Naive thymus-derived CD4-positive, alpha-beta T cell (primary cell): ENCODE results near the gene NCLN. TPM values are rescaled to one million over a fixed set of nuclear protein-coding genes. Genes with fewer than 3 reads are reported as not detected.

Source experiments
- ATAC-seq: fragments of 150-1000 bp; cut with Tn5 transposase; 2 replicates; pipeline ENCODE4 v1.10.0; 2021; ENCODE audit warnings: mild to moderate bottlenecking, moderate library complexity
- CTCF ChIA-PET: fragments of 350-600 bp; sonication (Branson Sonifier 250); formaldehyde crosslinking; loops from one replicate; lab custom pipeline; 2021; ENCODE audit warnings: antibody characterized with exemption; lab: Charles Lee
- POLR2A ChIA-PET: fragments of 350-600 bp; sonication (Branson Sonifier 250); formaldehyde crosslinking; loops from one replicate; lab custom pipeline; 2021; ENCODE audit warnings: antibody characterized with exemption, inconsistent platforms; lab: Charles Lee
- DNase-seq, 9 donors: peaks; one replicate each; pipeline versions ENCODE4 v3.0.0 to v3.0.0-alpha.2; 2020 to 2022; ENCODE audit warnings: mixed read lengths in 1 of 9
- H3K27ac ChIP-seq: one replicate; pipeline ENCODE4 v1.7.0; 2013; ENCODE audit warnings: mild to moderate bottlenecking, low read depth, low read length, moderate library complexity
- H3K27me3 ChIP-seq, 2 donors: one replicate each; pipeline ENCODE4 v1.7.0; 2013; ENCODE audit warnings: low read length in 2 of 2, mild to moderate bottlenecking in 2 of 2, moderate library complexity in 2 of 2; ENCODE audit not compliant: control insufficient read depth in 2 of 2, insufficient read depth in 2 of 2
- H3K36me3 ChIP-seq, 3 experiments: 1 replicate in 2 of 3; 2 replicates in 1 of 3; pipeline ENCODE4 v1.7.0; 2013; ENCODE audit warnings: low read length in 3 of 3, mild to moderate bottlenecking in 3 of 3, moderate library complexity in 1 of 3; ENCODE audit not compliant: insufficient read depth in 3 of 3, control insufficient read depth in 2 of 3
- H3K4me1 ChIP-seq, 2 donors: one replicate each; pipeline ENCODE4 v1.7.0; 2013; ENCODE audit warnings: low read length in 2 of 2, mild to moderate bottlenecking in 2 of 2, moderate library complexity in 1 of 2; ENCODE audit not compliant: control insufficient read depth in 2 of 2, insufficient read depth in 2 of 2
- H3K4me3 ChIP-seq: 2 replicates; pipeline ENCODE4 v1.7.0; 2013; ENCODE audit warnings: mild to moderate bottlenecking, low read length
- H3K9me3 ChIP-seq, 3 experiments: 1 replicate in 2 of 3; 2 replicates in 1 of 3; pipeline ENCODE4 v1.7.0; 2013; ENCODE audit warnings: low read length in 3 of 3; ENCODE audit not compliant: control insufficient read depth in 2 of 3
- H3K27ac Mint-ChIP-seq, 9 donors: one replicate each; pipeline ENCODE4 v1.8.0; 2020 to 2022; ENCODE audit warnings: mixed read lengths in 9 of 9, mild to moderate bottlenecking in 8 of 9, moderate library complexity in 5 of 9, inconsistent platforms in 2 of 9
- H3K27me3 Mint-ChIP-seq, 5 donors: one replicate each; pipeline ENCODE4 v1.8.0; 2021 to 2022; ENCODE audit warnings: mixed read lengths in 5 of 5, mild to moderate bottlenecking in 1 of 5
- H3K36me3 Mint-ChIP-seq, 5 donors: one replicate each; pipeline ENCODE4 v1.8.0; 2020 to 2022; ENCODE audit warnings: mixed read lengths in 5 of 5, mild to moderate bottlenecking in 3 of 5, inconsistent platforms in 1 of 5
- H3K4me1 Mint-ChIP-seq, 7 donors: one replicate each; pipeline ENCODE4 v1.8.0; 2020 to 2022; ENCODE audit warnings: mixed read lengths in 7 of 7, mild to moderate bottlenecking in 3 of 7, inconsistent platforms in 1 of 7
- H3K4me3 Mint-ChIP-seq, 10 donors: one replicate each; pipeline ENCODE4 v1.8.0; 2020 to 2022; ENCODE audit warnings: mild to moderate bottlenecking in 10 of 10, mixed read lengths in 10 of 10, moderate library complexity in 6 of 10, inconsistent platforms in 2 of 10
- H3K9me3 Mint-ChIP-seq, 11 donors: one replicate each; pipeline ENCODE4 v1.8.0; 2020 to 2022; ENCODE audit warnings: mixed read lengths in 11 of 11, mild to moderate bottlenecking in 4 of 11, inconsistent platforms in 1 of 11, moderate library complexity in 1 of 11
- intact Hi-C, 2 donors: fragments of 100-400 bp; cut with micrococcal nuclease; formaldehyde crosslinking; loops; one replicate each; pipeline ENCODE4 v1.15.1; 2023
- polyA plus RNA-seq, 2 donors: library from polyadenylated mRNA; unstranded; fragments of 300-500 nt; fragmentation: Illumina TruSeq; gene quantifications; one replicate each; pipeline ENCODE4 v1.2.3, GENCODE V29; 2021
- total RNA-seq, 6 experiments: library from RNA in 5 of 6; stranded (reverse) in 5 of 6; gene quantifications; 1 replicate in 5 of 6; 2 replicates in 1 of 6; pipeline ENCODE4 v1.2.3 and lab custom pipeline; 2021 to 2026

NCLN gene
- total and polyA plus RNA-seq, 7 experiments from 2014 or later = 19.9 to 64.7 (median 51.7) TPM

- no peaks in the 10 kb centered on the region for H3K27me3 ChIP-seq
- H3K4me1 Mint-ChIP-seq = peaks cover 7 to 52% (median 9%) of the 10 kb centered on the region in 7 donors
- H3K9me3 Mint-ChIP-seq = peaks cover 0 to 9% (median 0%) of the 10 kb centered on the region in 11 donors
- no peaks in the 10 kb centered on the region for H3K27me3 Mint-ChIP-seq
- peaks cover 0 to 77% (median 0%) of the 10 kb centered on the region in 5 donors for H3K36me3 Mint-ChIP-seq
- POLR2A ChIA-PET = no interaction called here
- ATAC-seq (no peak), DNase-seq (no peak)
- intact Hi-C loops = loop anchor here (5.0 to 10.0 kb wide), 2 partner anchors 85 to 273 kb away; no protein-coding TSS in a partner anchor
- H3K4me3 Mint-ChIP-seq = no peak overlapping the region
- H3K27ac Mint-ChIP-seq = peak overlapping the region in 3 of 9 donors; percentile 1 to 47 (median 23)
- H3K4me3 ChIP-seq = no peak overlapping the region
- no peaks in the 10 kb centered on the region for H3K9me3 ChIP-seq
- CTCF ChIA-PET = interaction anchor here (0.6 to 1.7 kb wide), 4 partner anchors 32 to 199 kb away, joined by 3 to 8 read pairs (median 4); no protein-coding TSS in a partner anchor
- H3K36me3 ChIP-seq = no peaks in the 10 kb centered on the region
- H3K4me1 ChIP-seq = peaks cover 9 to 10% of the 10 kb centered on the region in 2 donors
- no peak overlapping the region for H3K27ac ChIP-seq
Observed at GRCh38 chr19:3160219-3160618, 25.5 kb upstream of the NCLN start.

- Histone ChIP-seq H3K4me1 (no peaks in the 10 kb centered on the region), H3K27ac (no peak overlapping the region), H3K36me3 (no peaks in the 10 kb centered on the region), H3K4me3 (no peak overlapping the region), H3K27me3 (no peaks in the 10 kb centered on the region), H3K9me3 (no peaks in the 10 kb centered on the region)
- CTCF ChIA-PET = interaction anchor here (0.5 to 3.5 kb wide), 11 partner anchors 10 to 200 kb away, joined by 3 to 34 read pairs (median 5); no protein-coding TSS in a partner anchor
- POLR2A ChIA-PET = interaction anchor here (1.3 to 1.5 kb wide), 2 partner anchors 10 to 23 kb away, joined by 3 to 4 read pairs; no protein-coding TSS in a partner anchor
- intact Hi-C loops = loop anchor here (5.0 to 10.0 kb wide), 2 partner anchors 87 to 274 kb away; no protein-coding TSS in a partner anchor
- H3K27me3 Mint-ChIP-seq = no peaks in the 10 kb centered on the region
- H3K9me3 Mint-ChIP-seq = peaks cover 0 to 11% (median 0%) of the 10 kb centered on the region in 11 donors
- H3K27ac Mint-ChIP-seq = peak overlapping the region in 2 of 9 donors; percentile 16 to 47
- no peak for DNase-seq
- ATAC-seq = no peak
- H3K4me3 Mint-ChIP-seq = no peak overlapping the region
- peaks cover 0 to 75% (median 0%) of the 10 kb centered on the region in 5 donors for H3K36me3 Mint-ChIP-seq
- H3K4me1 Mint-ChIP-seq = peaks cover 12 to 58% (median 15%) of the 10 kb centered on the region in 7 donors
Observed at GRCh38 chr19:3161453-3161852, 24.3 kb upstream of the NCLN start.

DNA sequence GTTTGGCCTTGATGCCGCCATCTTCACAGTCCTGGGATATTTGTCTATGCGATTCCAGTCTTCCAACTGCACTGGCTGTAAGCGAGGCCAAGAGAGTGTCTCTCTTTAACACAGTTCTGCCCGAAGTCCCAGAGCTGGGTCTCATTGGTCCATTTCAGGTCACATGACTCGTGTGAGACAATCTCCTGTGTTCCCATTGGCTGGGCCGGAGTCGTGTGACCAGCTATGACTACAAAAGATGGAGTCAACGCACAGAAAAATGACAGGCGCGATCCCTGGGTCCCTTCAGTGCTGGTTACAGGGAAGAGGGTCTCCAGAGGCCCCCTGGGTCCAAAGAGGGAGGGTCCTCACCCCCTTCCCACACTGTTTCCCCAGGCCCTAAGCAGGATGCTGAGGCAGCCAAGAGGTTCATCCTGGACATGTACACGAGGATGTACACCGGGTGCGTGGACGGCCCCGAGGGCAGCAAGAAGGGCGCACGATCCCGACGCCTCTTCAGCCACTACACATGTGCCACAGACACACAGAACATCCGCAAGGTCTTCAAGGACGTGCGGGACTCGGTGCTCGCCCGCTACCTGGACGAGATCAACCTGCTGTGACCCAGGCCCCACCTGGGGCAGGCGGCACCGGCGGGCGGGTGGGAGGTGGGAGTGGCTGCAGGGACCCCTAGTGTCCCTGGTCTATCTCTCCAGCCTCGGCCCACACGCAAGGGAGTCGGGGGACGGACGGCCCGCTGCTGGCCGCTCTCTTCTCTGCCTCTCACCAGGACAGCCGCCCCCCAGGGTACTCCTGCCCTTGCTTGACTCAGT is 23.1 kb upstream of the NCLN start:
- H3K4me3 ChIP-seq = no peak overlapping the region
- H3K27ac ChIP-seq = no peak overlapping the region
- no peaks in the 10 kb centered on the region for H3K36me3 ChIP-seq
- ATAC-seq (no peak), DNase-seq (no peak)
- intact Hi-C loops = loop anchor here (1.0 to 10.0 kb wide), 9 partner anchors 16 to 275 kb away; partner anchors contain the start of gene S1PR4 (in 2 of the 2)
- no peaks in the 10 kb centered on the region for H3K27me3 ChIP-seq
- ChIA-PET POLR2A (interaction anchor here (1.3 to 1.5 kb wide), 2 partner anchors 8 to 21 kb away, joined by 3 to 4 read pairs; no protein-coding TSS in a partner anchor), CTCF (interaction anchor here (0.8 to 3.5 kb wide), 10 partner anchors 11 to 57 kb away, joined by 3 to 34 read pairs (median 4); no protein-coding TSS in a partner anchor)
- H3K4me1 Mint-ChIP-seq = peaks cover 12 to 53% (median 15%) of the 10 kb centered on the region in 7 donors
- H3K27ac Mint-ChIP-seq = peak overlapping the region in 2 of 9 donors; percentile 38 to 74
- no peaks in the 10 kb centered on the region for H3K4me1 ChIP-seq
- H3K4me3 Mint-ChIP-seq = no peak overlapping the region
- H3K27me3 Mint-ChIP-seq = no peaks in the 10 kb centered on the region
- H3K9me3 ChIP-seq = no peaks in the 10 kb centered on the region
- peaks cover 0 to 11% (median 0%) of the 10 kb centered on the region in 11 donors for H3K9me3 Mint-ChIP-seq
- peaks cover 0 to 71% (median 0%) of the 10 kb centered on the region in 5 donors for H3K36me3 Mint-ChIP-seq

GRCh38 chr19:3163230-3163886 is 22.4 kb upstream of the NCLN start:
- Mint-ChIP-seq H3K9me3 (peaks cover 0 to 11% (median 0%) of the 10 kb centered on the region in 11 donors), H3K4me3 (peak overlapping the region in 2 of 10 donors; percentile 35 to 38), H3K4me1 (peaks cover 12 to 48% (median 15%) of the 10 kb centered on the region in 7 donors), H3K36me3 (peaks cover 0 to 70% (median 0%) of the 10 kb centered on the region in 5 donors), H3K27me3 (no peaks in the 10 kb centered on the region), H3K27ac (peak overlapping the region in 6 of 9 donors; percentile 14 to 83 (median 56))
- intact Hi-C loops = loop anchor here (1.0 to 10.0 kb wide), 9 partner anchors 15 to 276 kb away; partner anchors contain the start of gene S1PR4 (in 2 of the 2)
- CTCF ChIA-PET = interaction anchor here (0.5 to 3.5 kb wide), 7 partner anchors 14 to 1555 kb away, joined by 3 to 34 read pairs (median 3); no protein-coding TSS in a partner anchor
- no peak overlapping the region for H3K27ac ChIP-seq
- H3K27me3 ChIP-seq = no peaks in the 10 kb centered on the region
- POLR2A ChIA-PET = interaction anchor here (0.5 to 0.6 kb wide), 2 partner anchors 8 to 217 kb away, joined by 3 read pairs; no protein-coding TSS in a partner anchor
- H3K9me3 ChIP-seq = no peaks in the 10 kb centered on the region
- no peaks in the 10 kb centered on the region for H3K36me3 ChIP-seq
- no peaks in the 10 kb centered on the region for H3K4me1 ChIP-seq
- ATAC-seq (peak; percentile 76), DNase-seq (peak in 8 of 9 donors; percentile 48 to 76 (median 62))
- H3K4me3 ChIP-seq = no peak overlapping the region

GRCh38 chr19:3163943-3164342 is 21.8 kb upstream of the NCLN start:
- no peak for ATAC-seq
- H3K4me1 ChIP-seq = no peaks in the 10 kb centered on the region
- H3K4me3 Mint-ChIP-seq = no peak overlapping the region
- ChIA-PET CTCF (interaction anchor here (0.5 to 3.5 kb wide), 8 partner anchors 13 to 1556 kb away, joined by 3 to 34 read pairs (median 4); no protein-coding TSS in a partner anchor), POLR2A (interaction anchor here (0.5 to 0.6 kb wide), 2 partner anchors 9 to 218 kb away, joined by 3 read pairs; no protein-coding TSS in a partner anchor)
- H3K27me3 ChIP-seq = no peaks in the 10 kb centered on the region
- DNase-seq = no peak
- H3K27ac Mint-ChIP-seq = peak overlapping the region in 3 of 9 donors; percentile 22 to 83 (median 31)
- peaks cover 0 to 11% (median 0%) of the 10 kb centered on the region in 11 donors for H3K9me3 Mint-ChIP-seq
- peaks cover 0 to 66% (median 0%) of the 10 kb centered on the region in 5 donors for H3K36me3 Mint-ChIP-seq
- H3K4me3 ChIP-seq = no peak overlapping the region
- no peaks in the 10 kb centered on the region for H3K9me3 ChIP-seq
- H3K4me1 Mint-ChIP-seq = peaks cover 12 to 44% (median 15%) of the 10 kb centered on the region in 7 donors
- H3K36me3 ChIP-seq = no peaks in the 10 kb centered on the region
- intact Hi-C loops = loop anchor here (1.0 to 10.0 kb wide), 9 partner anchors 14 to 277 kb away; partner anchors contain the start of gene S1PR4 (in 2 of the 2)
- no peak overlapping the region for H3K27ac ChIP-seq
- no peaks in the 10 kb centered on the region for H3K27me3 Mint-ChIP-seq
